ENCODE data around the gene KLHL5.

Gene KLHL5

DNA sequence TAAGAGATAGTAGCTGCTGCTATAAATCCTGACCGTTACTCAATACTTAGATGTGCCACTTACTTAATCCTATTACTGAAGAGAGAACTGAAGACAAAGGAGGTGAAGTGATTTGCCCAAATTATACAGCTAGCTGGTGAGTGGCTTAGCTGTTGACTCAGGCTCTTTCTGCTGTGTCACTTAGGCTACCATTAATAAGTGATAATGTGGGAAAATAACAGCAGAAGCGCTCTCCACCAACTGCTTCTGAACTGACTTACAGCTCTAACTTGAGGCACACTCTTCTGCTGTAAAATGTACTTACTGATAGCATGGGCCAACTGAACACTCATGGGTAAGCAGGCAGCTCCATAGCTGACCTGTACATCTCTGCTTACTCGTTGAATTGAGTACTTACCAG is 7.5 kb upstream of the KLHL5 start:
- DNase-seq (ENCODE audit: low read depth), result no peak
- no peak overlapping the region for H3K4me3 ChIP-seq (ENCODE audit: low read depth, low read length)
- TF ChIP-seq MYC (IDR thresholded peaks at IDR 0.05; ENCODE audit: low read depth, low read length), result no peak
- TF ChIP-seq, protein P1, sequence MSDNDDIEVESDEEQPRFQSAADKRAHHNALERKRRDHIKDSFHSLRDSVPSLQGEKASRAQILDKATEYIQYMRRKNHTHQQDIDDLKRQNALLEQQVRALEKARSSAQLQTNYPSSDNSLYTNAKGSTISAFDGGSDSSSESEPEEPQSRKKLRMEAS (IDR thresholded peaks at IDR 0.05; ENCODE audit: low read depth, low read length), result no peak
- no peak for TF ChIP-seq POLR2A (IDR thresholded peaks at IDR 0.05; ENCODE audit: extremely low read depth, insufficient read length)
- TF ChIP-seq, protein P2, sequence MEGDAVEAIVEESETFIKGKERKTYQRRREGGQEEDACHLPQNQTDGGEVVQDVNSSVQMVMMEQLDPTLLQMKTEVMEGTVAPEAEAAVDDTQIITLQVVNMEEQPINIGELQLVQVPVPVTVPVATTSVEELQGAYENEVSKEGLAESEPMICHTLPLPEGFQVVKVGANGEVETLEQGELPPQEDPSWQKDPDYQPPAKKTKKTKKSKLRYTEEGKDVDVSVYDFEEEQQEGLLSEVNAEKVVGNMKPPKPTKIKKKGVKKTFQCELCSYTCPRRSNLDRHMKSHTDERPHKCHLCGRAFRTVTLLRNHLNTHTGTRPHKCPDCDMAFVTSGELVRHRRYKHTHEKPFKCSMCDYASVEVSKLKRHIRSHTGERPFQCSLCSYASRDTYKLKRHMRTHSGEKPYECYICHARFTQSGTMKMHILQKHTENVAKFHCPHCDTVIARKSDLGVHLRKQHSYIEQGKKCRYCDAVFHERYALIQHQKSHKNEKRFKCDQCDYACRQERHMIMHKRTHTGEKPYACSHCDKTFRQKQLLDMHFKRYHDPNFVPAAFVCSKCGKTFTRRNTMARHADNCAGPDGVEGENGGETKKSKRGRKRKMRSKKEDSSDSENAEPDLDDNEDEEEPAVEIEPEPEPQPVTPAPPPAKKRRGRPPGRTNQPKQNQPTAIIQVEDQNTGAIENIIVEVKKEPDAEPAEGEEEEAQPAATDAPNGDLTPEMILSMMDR (IDR thresholded peaks at IDR 0.05; ENCODE audit: low read depth, low read length), result no peak

DNA sequence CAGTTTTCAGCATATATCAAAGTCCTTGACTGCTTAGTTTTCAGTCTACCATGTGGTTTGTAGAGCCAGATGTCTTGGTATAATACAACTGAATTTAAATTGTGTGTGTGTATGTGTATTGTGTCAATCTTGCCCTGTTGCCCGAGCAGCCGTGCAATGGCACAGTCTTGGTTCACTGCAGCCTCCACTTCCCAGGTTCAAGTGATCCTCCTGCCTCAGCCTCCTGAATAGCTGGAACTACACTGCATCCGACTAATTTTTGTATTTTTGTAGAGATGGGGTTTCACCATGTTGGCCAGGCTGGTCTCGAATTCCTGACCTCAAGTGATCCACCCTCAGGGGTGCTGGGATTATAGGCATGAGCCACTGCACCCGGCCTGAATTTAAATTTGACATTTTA is 6.0 kb upstream of the KLHL5 start:
- TF ChIP-seq, protein P2 (IDR thresholded peaks at IDR 0.05; ENCODE audit: low read depth, low read length), result no peak
- no peak for TF ChIP-seq MYC (IDR thresholded peaks at IDR 0.05; ENCODE audit: low read depth, low read length)
- TF ChIP-seq, protein P1 (IDR thresholded peaks at IDR 0.05; ENCODE audit: low read depth, low read length), result no peak
- TF ChIP-seq POLR2A (IDR thresholded peaks at IDR 0.05; ENCODE audit: extremely low read depth, insufficient read length), result no peak
- DNase-seq (ENCODE audit: low read depth), result no peak
- no peak overlapping the region for H3K4me3 ChIP-seq (ENCODE audit: low read depth, low read length)

DNA sequence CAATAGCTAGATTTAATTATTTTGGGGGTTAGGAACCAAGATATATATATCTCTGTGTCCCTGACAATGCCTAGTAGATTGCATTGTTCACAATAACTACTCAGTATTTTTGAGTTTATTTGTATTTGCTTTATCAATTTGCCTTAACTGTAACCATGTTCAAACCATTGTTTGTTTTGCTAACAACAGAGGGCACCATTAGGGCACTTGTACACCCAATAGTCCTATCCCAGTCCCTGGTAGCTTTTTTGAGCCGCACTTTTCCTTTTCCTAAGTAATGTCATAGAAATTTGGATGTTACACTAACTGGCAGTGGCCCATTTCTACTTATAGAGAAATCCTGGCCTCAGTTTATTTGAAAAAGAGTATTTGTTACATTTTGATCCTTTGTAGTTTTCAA is 575 bp upstream of the KLHL5 start:
- no peak for TF ChIP-seq MYC (IDR thresholded peaks at IDR 0.05; ENCODE audit: low read depth, low read length)
- TF ChIP-seq, protein P2 (IDR thresholded peaks at IDR 0.05; ENCODE audit: low read depth, low read length), result no peak
- TF ChIP-seq, protein P1 (IDR thresholded peaks at IDR 0.05; ENCODE audit: low read depth, low read length), result no peak
- no peak for TF ChIP-seq POLR2A (IDR thresholded peaks at IDR 0.05; ENCODE audit: extremely low read depth, insufficient read length)
- no peak for DNase-seq (ENCODE audit: low read depth)
- no peak overlapping the region for H3K4me3 ChIP-seq (ENCODE audit: low read depth, low read length)

DNA sequence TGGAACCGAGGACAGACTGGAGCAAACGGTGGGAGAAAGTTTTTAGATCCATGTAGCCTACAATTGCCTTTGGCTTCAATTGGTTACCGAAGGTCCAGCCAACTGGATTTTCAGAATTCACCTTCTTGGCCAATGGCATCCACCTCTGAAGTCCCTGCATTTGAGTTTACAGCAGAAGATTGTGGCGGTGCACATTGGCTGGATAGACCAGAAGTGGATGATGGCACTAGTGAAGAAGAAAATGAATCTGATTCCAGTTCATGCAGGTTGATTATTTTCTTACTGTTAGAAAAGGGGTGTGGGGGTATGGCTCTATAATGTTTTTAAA is 702 bp downstream of the KLHL5 start:
- TF ChIP-seq, protein P1 (IDR thresholded peaks at IDR 0.05; ENCODE audit: low read depth, low read length), result no peak
- no peak for TF ChIP-seq POLR2A (IDR thresholded peaks at IDR 0.05; ENCODE audit: extremely low read depth, insufficient read length)
- TF ChIP-seq MYC (IDR thresholded peaks at IDR 0.05; ENCODE audit: low read depth, low read length), result no peak
- TF ChIP-seq, protein P2 (IDR thresholded peaks at IDR 0.05; ENCODE audit: low read depth, low read length), result no peak
- DNase-seq (ENCODE audit: low read depth), result no peak
- H3K4me3 ChIP-seq (ENCODE audit: low read depth, low read length), result no peak overlapping the region

DNA sequence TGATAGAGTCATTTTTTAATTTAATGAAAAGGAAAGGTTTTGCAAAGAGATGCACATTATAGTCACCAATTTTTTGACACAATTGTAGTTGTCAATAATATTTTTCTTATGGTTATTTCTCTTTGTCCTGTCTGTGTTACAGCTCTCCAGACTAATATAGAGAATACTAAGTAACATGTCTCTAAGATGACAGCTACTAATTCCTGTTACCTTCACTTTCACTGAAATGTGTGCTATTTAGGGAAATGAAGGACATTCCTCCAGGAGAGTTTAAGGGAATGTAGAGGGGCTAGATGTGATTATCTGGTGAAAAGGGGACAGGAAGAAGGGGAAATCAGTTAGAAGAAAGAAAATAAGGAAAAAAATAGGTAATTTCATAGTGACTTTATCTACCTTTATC is 1.4 kb downstream of the KLHL5 start:
- DNase-seq (ENCODE audit: low read depth), result no peak

More for the DNA sequence above, 1.4 kb downstream of the KLHL5 start:
- H3K4me3 ChIP-seq (ENCODE audit: low read depth, low read length), result no peak overlapping the region
- TF ChIP-seq MYC (IDR thresholded peaks at IDR 0.05; ENCODE audit: low read depth, low read length) (no peak), POLR2A (IDR thresholded peaks at IDR 0.05; ENCODE audit: extremely low read depth, insufficient read length) (no peak)
- TF ChIP-seq, protein P2 (IDR thresholded peaks at IDR 0.05; ENCODE audit: low read depth, low read length), result no peak
- TF ChIP-seq, protein P1 (IDR thresholded peaks at IDR 0.05; ENCODE audit: low read depth, low read length), result no peak
